NCI-H2029 treated with DMSO at 0.1 percent for 48 hours (cell line): Measurements from ENCODE around the gene LDLRAD4.
"Not testable (repeated sequence)": the region's sequence is repeated elsewhere in the genome, so short reads cannot be mapped to it uniquely, and the experiment has no call there.

Experiments
- DNase-seq: peaks from one replicate; lab custom pipeline; 2025; lab: John Stamatoyannopoulos, UW

The LDLRAD4 gene

GRCh38 chr18:13338318-13338717, 119.8 kb downstream of the LDLRAD4 start:
- DNase-seq = no peak

GRCh38 chr18:13339653-13340052, 121.1 kb downstream of the LDLRAD4 start:
- no peak for DNase-seq

DNA sequence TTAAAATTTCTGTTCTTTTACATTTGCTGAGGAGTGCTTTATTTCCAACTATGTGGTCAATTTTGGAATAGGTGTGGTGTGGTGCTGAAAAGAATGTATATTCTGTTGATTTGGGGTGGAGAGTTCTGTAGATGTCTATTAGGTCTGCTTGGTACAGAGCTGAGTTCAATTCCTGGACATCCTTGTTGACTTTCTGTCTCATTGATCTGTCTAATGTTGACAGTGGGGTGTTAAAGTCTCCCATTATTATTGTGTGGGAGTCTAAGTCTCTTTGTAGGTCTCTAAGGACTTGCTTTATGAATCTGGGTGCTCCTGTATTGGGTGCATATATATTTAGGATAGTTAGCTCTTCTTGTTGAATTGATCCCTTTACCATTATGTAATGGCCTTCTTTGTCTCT, 127.9 kb downstream of the LDLRAD4 start:
- DNase-seq = not testable (repeated sequence)

DNA sequence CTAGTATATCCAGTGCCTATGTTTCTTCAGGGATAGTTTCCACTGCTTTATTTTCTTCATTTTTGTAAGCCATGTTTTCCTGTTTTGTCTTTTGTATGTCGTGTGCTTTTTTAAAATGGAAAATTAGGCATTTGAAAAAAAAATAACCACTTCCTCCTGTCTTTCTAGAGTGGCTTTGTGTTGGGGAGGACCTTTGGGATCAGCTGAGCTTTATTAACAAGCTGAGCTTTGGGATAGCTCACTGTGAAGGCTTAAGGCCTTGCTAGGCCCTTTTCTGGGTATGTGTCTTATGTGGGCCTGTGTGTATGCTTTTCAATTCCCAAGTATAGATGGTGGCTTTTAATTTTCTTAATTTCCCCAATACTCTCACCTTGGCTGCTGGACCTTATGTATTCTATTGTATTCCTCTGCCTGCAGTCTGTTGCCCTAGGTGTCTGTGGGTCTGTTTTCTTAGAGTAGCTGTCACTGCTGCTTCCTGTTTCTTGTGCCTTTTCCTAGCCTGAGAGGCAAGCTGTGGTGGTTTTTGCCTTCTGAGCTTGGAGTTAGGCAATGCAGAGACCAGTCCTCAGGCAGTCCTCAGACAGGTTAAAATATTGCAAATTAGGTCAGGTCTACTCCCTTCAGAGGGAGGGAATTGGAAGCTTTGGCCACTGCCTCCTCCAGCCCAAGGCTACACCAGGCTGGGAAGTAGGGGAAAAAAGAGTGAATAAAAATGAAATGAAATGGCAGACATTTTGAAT, 134.7 kb downstream of the LDLRAD4 start:
- no peak for DNase-seq

GRCh38 chr18:13354402-13354801, 135.8 kb downstream of the LDLRAD4 start:
- no peak for DNase-seq

DNA sequence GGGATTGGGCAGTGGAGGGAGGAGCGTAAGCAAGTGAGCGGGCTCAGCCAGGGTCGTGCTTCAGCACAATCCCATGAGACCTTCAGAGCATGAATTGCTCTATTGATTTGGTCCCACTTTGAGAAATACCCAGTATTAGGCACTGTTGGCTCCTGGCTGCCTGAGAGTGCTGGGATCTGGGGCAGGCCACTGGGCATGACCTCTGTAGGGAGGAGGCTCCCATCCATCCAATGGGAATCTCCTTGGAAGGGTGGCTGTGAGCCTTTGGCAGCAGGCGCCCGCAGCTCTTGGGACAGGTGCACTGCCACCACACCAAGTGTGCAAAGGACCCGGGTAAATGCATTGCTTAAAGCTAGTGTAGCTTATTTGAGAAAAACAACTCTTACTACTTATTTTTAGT, 137.5 kb downstream of the LDLRAD4 start:
- DNase-seq = no peak

DNA sequence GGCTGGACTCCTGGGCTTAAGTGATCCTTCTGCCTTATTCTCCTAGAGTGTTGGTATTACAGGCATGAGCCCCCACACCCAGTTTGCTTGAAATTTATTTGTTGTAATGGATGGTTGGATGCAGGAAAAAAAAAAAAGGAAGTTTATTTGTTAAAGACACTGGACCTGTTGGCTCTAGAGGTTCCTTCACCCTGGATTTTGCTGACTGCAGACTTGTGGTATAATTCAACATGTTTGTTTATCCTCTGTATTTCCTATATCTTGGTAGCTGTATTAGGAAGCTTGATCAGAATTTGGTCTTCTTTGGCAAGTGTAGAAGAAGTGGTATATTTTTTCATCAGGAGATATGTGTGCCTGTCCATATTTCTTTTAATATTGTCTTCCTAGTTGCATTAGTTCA, 138.7 kb downstream of the LDLRAD4 start:
- DNase-seq = no peak

- no peak for DNase-seq
Observed at GRCh38 chr18:13359210-13359609, 140.7 kb downstream of the LDLRAD4 start.

- DNase-seq = no peak
Observed at GRCh38 chr18:13361431-13361830, 142.9 kb downstream of the LDLRAD4 start.

DNA sequence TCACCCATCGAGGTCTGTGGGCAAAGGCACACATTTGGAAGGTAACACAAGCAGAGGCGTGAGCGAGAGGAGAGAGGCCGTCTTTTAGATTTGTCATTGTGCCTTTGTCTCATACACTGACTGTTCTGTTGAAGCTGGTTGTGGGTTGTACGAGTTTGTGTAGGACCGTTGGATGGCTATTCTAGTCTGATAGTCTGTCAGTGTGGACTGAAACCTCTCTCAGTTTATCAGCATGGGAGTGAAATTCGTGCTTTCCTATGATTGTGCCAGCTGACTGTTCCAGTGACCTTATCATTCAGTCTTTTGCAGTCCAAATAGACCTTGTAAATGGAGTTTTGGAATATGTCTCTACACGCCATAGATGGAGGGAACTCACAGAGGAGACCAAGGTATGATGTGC, 143.5 kb downstream of the LDLRAD4 start:
- DNase-seq = no peak

DNA sequence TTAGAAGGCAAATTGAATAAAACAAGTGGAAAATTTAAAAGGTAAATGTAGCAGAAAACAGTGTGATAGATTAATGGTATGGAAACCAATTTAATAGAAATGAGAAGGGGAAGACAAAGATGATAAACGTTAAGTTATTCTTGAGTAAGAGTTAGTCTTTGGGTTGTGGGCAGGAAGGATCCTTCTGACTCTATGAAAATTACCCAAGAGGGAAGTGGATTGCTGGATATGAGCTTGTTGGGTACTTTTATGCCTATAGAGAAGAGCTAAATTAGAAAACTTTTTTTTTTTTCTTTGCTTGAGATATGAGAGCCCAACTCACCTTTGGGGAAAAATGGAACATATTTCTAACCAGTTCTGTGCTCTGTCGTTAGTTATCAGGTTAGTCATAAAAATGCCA, 144.0 kb downstream of the LDLRAD4 start:
- no peak for DNase-seq

DNA sequence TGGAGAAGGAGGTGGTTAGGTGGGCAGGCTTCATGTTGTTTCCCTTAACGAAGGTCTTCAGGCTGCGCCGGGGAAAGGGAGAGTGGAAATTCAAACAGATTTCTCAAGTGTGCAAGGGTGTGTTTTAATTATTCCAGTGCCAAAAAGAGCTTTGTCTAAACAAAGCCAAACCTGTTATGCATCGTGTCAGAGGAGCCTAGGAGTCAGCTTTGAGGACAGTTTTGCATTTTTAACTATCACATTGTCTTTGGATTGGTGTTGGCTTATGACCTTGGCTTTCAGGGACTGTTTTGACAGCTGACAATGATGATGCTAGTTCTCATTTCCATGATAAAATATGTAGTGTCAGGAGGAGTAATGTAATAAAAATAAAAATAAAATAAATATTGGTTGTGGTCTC, 144.8 kb downstream of the LDLRAD4 start:
- DNase-seq = peak; percentile 29

GRCh38 chr18:13364721-13365205, 146.2 kb downstream of the LDLRAD4 start:
- DNase-seq = no peak

DNA sequence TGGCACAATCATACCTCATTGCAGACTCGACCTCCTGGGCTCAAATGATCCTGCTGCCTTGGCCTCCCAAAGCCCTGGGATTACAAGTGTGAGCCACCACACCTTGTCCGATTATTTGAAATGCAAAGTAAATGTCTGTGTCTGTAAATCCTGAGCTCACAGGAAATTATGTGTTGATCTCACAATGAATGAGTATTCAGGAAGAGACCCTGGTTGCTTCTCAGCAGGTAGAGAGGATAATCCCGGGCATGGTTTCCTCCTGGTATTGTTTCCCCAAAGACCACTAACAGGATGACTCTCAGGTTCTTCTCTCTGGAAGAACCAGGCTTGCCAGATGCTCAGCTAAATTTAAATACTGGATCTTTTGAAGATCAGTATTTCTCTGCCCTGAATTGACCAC, 147.6 kb downstream of the LDLRAD4 start:
- DNase-seq = no peak

- no peak for DNase-seq
Observed at GRCh38 chr18:13366541-13366940, 148.0 kb downstream of the LDLRAD4 start.

DNA sequence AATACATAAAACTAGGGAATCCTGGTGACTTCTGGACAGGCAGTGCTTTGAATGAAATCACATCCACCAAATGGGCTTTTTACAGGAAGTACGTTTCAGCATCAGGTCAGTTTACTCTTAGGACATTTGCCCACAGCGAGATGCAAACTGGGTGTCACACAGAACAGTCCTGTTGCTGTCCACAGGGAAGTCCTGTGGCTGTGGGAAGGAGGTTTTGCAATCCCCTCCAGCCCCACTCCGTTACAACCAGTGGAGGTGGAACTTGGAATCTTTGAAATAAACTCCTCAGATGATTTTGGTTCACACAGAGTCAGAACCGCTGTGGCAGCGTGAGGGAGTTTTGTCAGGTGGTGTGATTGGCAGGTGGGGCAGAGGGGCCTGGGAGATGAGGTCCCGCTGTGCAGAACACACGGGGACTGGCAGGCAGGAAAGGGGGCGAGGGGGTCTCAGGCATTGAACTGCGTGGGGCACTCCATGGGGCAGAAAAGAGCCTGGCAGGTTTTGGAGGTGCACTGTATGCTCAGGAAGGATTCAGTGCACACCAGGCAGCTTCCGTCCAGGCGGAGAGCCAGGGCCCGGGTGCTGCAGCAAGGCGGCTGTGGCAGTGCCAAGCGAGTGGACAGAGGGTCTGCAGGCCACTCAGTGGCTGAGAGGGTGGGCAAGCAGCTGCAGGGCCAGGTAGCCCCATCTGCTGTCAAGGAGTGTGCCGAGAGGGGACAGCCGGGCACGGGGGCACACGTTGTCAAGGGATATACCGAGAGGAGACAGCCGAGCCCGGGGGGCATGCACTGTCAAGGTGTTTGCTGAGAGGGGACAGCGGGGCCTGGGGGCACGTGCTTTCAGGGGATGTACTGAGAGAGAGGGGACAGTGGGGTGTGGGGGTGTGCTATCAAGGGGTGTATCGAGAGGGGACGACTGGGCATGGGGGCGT, 148.7 kb downstream of the LDLRAD4 start:
- no peak for DNase-seq

GRCh38 chr18:13368080-13368813, 149.7 kb downstream of the LDLRAD4 start:
- DNase-seq = no peak

DNA sequence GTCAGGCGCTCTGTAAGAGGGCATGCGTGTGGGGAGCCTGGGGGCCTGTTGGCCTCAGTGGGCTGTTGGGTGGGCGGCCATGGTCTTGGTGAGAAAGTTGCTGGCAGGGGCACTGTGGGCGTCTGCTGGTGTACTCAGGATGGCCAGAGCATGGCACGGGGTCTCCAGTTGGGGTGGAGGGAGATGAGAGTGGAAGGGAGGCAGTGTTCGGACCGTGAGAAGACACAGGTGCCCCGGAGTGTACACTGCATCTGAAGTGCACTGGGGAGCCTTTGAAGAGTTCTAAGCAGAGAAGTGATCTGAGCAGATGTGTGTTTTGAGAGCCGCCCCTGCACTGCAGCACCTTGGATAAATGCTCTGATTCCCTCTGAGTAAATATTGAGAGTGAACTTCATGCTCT, 150.8 kb downstream of the LDLRAD4 start:
- no peak for DNase-seq

DNA sequence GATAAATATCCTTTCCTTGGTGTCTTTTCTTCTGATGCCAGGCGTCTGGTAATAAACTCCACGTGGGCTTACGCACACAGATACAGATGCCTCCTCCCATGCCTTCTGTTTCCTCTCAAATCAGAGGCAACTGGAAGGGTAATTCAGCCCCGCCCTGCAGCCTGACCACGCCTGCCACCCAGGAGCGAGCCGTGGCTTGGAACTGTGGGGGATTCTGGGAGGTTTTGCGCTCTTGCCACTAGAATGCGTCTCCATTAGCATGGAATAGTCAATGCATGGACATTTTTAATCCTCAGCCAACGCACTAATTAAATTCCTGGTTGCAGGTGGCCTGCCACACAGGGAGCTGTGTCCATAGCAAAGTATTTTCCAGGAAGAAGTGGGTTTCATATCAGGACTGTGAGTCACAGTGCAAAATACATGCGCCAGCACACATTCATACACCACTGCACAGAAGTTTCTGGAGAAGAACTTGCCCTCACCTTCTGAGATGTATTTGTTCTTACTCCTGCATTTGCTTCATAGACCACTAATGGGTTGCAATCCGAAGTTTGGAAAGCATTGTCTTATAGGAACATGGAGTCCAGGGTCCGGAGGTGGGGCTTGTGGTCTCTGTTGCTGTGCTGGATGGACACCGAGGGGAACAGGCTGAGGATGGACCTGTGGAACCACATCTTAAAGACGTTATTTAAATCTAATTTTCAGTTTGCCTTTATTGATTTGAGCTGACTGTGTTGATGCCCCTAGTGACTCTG, 151.4 kb downstream of the LDLRAD4 start:
- no peak for DNase-seq

GRCh38 chr18:13370995-13371625, 152.6 kb downstream of the LDLRAD4 start:
- DNase-seq = no peak
